ENCODE data around the gene VAT1L. TPM values are rescaled to one million over a fixed set of nuclear protein-coding genes. Genes with fewer than 3 reads are reported as not detected.
A peak's percentile ranks its signal among the peaks of the same experiment; 100 is the strongest.

Gene VAT1L, protein sequence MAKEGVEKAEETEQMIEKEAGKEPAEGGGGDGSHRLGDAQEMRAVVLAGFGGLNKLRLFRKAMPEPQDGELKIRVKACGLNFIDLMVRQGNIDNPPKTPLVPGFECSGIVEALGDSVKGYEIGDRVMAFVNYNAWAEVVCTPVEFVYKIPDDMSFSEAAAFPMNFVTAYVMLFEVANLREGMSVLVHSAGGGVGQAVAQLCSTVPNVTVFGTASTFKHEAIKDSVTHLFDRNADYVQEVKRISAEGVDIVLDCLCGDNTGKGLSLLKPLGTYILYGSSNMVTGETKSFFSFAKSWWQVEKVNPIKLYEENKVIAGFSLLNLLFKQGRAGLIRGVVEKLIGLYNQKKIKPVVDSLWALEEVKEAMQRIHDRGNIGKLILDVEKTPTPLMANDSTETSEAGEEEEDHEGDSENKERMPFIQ
- total RNA-seq: under 1 TPM in 3 of 7 donors, not detected in 4; 0.12 to 0.23 (median 0.16) TPM
- under 1 TPM; 0.02 to 0.08 (median 0.06) TPM for polyA plus RNA-seq
- long read RNA-seq, donor 1, partial matches to known transcripts: 0 of 1 reads
- long read RNA-seq, donor 1, other reads (novel, unspliced or antisense): 0 of 1 reads
- long read RNA-seq, donor 2, partial matches to known transcripts: 0 of 1 reads
- long read RNA-seq, donor 2, other reads (novel, unspliced or antisense): 0 of 1 reads

DNA sequence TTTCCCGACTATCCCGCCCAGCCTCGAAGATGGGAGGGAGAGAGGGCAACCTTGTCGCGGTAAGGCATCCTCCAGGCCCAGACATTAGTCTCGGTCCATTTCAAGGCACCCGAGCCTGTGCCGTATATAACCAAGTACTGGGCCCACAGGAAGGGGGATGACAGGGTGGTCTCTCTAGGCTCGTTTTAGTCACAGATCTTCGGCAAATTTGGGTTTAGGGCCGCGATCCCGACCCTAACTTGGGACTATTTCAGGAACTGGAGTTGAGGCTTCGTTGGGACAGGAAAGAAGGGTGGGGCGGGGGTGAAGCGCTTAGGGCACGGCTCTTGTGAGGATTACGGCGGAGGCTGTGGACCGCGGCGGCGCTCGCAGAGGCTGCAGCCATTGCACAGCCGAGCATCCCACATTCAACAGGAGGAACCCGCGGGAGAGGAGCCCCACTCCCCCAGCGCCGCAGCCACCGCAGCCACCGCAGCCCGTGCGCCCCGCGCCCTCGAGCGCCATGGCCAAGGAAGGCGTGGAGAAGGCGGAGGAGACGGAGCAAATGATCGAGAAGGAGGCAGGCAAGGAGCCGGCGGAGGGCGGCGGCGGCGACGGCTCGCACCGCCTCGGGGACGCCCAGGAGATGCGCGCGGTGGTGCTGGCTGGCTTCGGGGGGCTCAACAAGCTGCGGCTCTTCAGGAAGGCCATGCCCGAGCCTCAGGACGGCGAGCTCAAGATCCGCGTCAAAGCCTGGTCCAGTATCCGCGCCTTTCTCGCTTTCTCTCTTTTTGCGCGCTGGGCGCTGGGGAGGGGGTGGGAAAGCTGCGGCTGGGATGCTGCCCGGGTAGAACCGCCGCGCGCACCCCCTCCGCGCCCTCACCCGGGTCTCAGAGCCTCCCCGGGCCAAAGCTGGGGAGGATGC is at the start of gene VAT1L:
TSS of gene VAT1L (plus strand) at position 384 of the 904 bp plus-strand sequence. CDS start at position 503, 119 bp downstream.
- Histone ChIP-seq H3K36me3 (no peaks in the 10 kb centered on the region), H3K27ac (no peak within 1 kb of the TSS), H3K27me3 (replicated peaks in 1 of 7) (peaks cover 3 to 85% (median 49%) of the 10 kb centered on the region in 7 donors), H3K4me1 (peaks cover 9 to 24% (median 18%) of the 10 kb centered on the region in 6 donors), H3K4me3 (peak within 1 kb of the TSS; percentile 25 to 73 (median 40)), H3K9me3 (no peaks in the 10 kb centered on the region)
- intact Hi-C loops (cut with DNase I; ENCODE audit: low total_unique reads): no loop called here
- no peak for TF ChIP-seq POLR2AphosphoS5 (IDR thresholded peaks at IDR 0.05)
- TF ChIP-seq POLR2A (IDR thresholded peaks at IDR 0.05): no peak
- TF ChIP-seq, protein P1, sequence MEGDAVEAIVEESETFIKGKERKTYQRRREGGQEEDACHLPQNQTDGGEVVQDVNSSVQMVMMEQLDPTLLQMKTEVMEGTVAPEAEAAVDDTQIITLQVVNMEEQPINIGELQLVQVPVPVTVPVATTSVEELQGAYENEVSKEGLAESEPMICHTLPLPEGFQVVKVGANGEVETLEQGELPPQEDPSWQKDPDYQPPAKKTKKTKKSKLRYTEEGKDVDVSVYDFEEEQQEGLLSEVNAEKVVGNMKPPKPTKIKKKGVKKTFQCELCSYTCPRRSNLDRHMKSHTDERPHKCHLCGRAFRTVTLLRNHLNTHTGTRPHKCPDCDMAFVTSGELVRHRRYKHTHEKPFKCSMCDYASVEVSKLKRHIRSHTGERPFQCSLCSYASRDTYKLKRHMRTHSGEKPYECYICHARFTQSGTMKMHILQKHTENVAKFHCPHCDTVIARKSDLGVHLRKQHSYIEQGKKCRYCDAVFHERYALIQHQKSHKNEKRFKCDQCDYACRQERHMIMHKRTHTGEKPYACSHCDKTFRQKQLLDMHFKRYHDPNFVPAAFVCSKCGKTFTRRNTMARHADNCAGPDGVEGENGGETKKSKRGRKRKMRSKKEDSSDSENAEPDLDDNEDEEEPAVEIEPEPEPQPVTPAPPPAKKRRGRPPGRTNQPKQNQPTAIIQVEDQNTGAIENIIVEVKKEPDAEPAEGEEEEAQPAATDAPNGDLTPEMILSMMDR (IDR thresholded peaks at IDR 0.05 in 8 of 11, conservative IDR thresholded peaks at IDR 0.05 in 3 of 11): no peak
- 0 to 4% (median 1%) methylated on average over 31 to 78 of the region's 78 CpGs for WGBS, 5 donors
- DNase-seq: no peak

DNA sequence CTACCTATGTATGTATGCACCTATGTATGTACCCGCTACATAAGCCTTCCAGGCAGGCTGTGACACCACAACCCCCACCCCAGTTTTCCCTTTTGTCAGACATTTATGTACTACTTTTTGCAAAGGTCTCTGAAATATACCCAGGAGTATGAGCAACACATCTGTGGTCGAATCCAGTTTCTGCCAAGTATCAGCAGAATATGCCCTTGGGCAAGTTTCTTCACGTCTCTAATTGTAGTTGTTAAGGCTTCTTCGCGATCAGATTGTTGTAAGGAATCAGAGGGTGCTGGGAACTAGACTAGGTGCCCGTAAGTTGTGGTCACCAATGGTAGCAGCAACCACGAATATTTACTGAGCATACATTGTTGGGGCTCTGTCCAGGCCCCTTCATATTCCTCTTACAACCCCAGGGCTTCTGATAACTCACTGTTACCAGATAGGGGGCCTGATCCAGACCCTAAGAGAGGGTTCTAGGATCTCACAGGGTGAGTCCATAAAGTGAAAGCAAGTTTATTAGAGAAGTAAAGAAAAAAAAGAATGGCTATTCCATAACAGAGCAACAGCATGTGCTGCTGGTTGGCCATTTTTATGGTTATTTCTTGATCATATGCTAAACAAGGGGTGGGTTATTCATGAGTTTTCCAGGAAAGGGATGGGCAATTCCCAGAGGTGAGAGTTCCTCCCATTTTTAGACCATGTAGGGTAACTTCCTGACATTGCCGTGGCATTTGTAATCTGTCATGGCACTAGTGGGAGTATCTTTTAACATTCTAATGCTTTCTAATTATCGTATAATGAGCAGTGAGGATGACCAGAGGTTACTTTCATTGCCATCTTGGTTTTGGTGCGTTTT is 49.4 kb upstream of the VAT1L start:
- Histone ChIP-seq H3K36me3 (peaks cover 0 to 16% (median 0%) of the 10 kb centered on the region in 6 donors), H3K4me3 (no peak overlapping the region), H3K9me3 (peaks cover 0 to 12% (median 0%) of the 10 kb centered on the region in 8 donors), H3K27ac (no peak overlapping the region), H3K4me1 (no peaks in the 10 kb centered on the region), H3K27me3 (replicated peaks in 1 of 7) (no peaks in the 10 kb centered on the region)
- TF ChIP-seq, protein P1 (IDR thresholded peaks at IDR 0.05 in 8 of 11, conservative IDR thresholded peaks at IDR 0.05 in 3 of 11): no peak
- no peak for TF ChIP-seq POLR2A (IDR thresholded peaks at IDR 0.05)
- no peak for DNase-seq
- 80 to 90% (median 88%) methylated on average over 10 of the region's 10 CpGs for WGBS, 5 donors
- intact Hi-C loops (cut with DNase I; ENCODE audit: low total_unique reads): no loop called here

DNA sequence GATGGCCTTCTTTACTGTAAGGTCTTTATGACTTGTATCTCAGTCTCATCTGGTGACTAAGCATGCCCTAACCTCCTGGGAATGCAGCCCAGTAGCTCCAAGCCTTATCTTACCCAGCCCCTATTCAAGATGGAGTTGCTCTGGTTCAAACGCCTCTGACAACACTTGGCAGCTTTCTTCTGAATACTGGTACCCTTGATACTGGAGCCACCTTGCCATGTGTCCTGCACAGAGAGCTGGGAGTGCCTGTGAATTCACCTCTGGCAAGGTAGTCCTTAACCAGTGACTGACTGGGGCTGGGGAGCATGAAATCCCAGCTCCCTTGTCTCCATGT is 48.8 kb upstream of the VAT1L start:
- Histone ChIP-seq H3K9me3 (peaks cover 0 to 9% (median 0%) of the 10 kb centered on the region in 8 donors), H3K36me3 (peaks cover 0 to 16% (median 0%) of the 10 kb centered on the region in 6 donors), H3K4me1 (no peaks in the 10 kb centered on the region), H3K4me3 (no peak overlapping the region), H3K27ac (no peak overlapping the region), H3K27me3 (replicated peaks in 1 of 7) (no peaks in the 10 kb centered on the region)
- intact Hi-C loops (cut with DNase I; ENCODE audit: low total_unique reads): no loop called here
- no peak for TF ChIP-seq POLR2A (IDR thresholded peaks at IDR 0.05)
- TF ChIP-seq POLR2AphosphoS5 (IDR thresholded peaks at IDR 0.05): no peak
- TF ChIP-seq, protein P1 (IDR thresholded peaks at IDR 0.05 in 8 of 11, conservative IDR thresholded peaks at IDR 0.05 in 3 of 11): no peak
- no peak for DNase-seq
- WGBS, 5 donors: 82 to 92% (median 90%) methylated on average over 1 of the region's 1 CpG

All from spleen (tissue), 13 donors.